Heart left ventricle (tissue), 13 donors: ENCODE data around the gene P2RX6.
"Not testable (repeated sequence)": the region's sequence is repeated elsewhere in the genome, so short reads cannot be mapped to it uniquely, and the experiment has no call there.

ENCODE experiments used
- POLR2A ChIP-seq, 2 donors: fragments of 450-650 bp; IDR thresholded peaks; one replicate each; pipeline ENCODE4 v1.6.1; 2017; ENCODE audit warnings: antibody characterized with exemption in 2 of 2, mild to moderate bottlenecking in 2 of 2, moderate library complexity in 2 of 2
- TF ChIP-seq, protein P1 (sequence below), 12 donors: fragments of 200-600 bp; sonication (generic) in 4 of 12; IDR thresholded peaks; one replicate each; pipeline versions ENCODE4 v1.5.0 to v1.8.0; 2018 to 2022; ENCODE audit warnings: antibody characterized with exemption in 12 of 12, mild to moderate bottlenecking in 5 of 12
- donor health status: ischemic (EF 13 %, LVEDD 7.1; RV severe dilation, severe dysfunction).
- donor health status: DM: no; HTN: yes; CAD: no.
- donor health status: DM: no; HTN: no; CAD: no.
- donor health status: ischemic (EF 25% LVEDD 6.9; RV normal size, moderate dysfunction).
- donor health status: ischemic (EF 25% LVEDD 5.7; RV mildly dilated, moderate dysfunction).
- donor health status: ischemic (EF 35%, LVEDD 5.7; RV mildly dilated, moderate dysfunction).
- donor health status: nonischemic (EF 11% LVEDD 7.7; RV severe dilation, severe dysfunction).
- donor health status: DM: yes; HTN: yes; CAD: no.
- donor health status: PGD.
- donor health status: ischemic (EF 29% LVEDD 5.4; RV normal size, mild dysfunction).
- donor health status: nonischemic (EF 23%, LVEDD 6.1; RV moderate dilation, normal function).

DNA sequence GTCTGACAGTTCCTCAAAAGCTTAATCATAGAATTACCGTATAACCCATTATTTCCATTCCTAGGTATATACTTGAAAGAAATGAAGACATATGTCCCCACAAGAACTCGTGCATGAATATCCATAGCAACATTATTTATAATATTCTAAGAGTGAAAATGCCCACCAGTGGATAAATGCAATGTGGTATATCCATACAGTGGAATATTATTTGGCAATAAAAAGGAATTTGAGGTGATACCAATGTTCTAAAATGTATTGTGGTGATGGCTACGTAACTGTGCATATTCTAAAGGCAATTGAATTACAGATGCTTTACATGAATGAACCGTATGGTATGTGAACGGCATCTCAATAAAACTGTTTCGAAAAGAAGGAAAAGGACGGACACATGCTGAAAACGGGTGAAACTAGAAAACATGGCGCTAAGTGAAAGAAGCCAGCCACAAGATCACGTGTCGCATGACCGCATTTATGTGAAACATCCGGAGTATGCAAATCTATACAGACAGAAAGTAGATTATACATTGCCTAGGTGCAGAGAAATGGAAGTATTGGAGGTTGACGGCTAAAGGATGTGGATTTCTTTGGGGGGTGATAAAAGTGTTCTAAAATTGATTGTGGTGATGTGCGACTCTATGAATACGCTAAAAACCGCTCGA is 46.8 kb downstream of the P2RX6 start:
- TF ChIP-seq, protein P1, sequence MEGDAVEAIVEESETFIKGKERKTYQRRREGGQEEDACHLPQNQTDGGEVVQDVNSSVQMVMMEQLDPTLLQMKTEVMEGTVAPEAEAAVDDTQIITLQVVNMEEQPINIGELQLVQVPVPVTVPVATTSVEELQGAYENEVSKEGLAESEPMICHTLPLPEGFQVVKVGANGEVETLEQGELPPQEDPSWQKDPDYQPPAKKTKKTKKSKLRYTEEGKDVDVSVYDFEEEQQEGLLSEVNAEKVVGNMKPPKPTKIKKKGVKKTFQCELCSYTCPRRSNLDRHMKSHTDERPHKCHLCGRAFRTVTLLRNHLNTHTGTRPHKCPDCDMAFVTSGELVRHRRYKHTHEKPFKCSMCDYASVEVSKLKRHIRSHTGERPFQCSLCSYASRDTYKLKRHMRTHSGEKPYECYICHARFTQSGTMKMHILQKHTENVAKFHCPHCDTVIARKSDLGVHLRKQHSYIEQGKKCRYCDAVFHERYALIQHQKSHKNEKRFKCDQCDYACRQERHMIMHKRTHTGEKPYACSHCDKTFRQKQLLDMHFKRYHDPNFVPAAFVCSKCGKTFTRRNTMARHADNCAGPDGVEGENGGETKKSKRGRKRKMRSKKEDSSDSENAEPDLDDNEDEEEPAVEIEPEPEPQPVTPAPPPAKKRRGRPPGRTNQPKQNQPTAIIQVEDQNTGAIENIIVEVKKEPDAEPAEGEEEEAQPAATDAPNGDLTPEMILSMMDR (IDR thresholded peaks at IDR 0.05), result not testable (repeated sequence)
- TF ChIP-seq POLR2A (IDR thresholded peaks at IDR 0.05), result not testable (repeated sequence)
